ENCODE results near the gene LRIG3.

DNA sequence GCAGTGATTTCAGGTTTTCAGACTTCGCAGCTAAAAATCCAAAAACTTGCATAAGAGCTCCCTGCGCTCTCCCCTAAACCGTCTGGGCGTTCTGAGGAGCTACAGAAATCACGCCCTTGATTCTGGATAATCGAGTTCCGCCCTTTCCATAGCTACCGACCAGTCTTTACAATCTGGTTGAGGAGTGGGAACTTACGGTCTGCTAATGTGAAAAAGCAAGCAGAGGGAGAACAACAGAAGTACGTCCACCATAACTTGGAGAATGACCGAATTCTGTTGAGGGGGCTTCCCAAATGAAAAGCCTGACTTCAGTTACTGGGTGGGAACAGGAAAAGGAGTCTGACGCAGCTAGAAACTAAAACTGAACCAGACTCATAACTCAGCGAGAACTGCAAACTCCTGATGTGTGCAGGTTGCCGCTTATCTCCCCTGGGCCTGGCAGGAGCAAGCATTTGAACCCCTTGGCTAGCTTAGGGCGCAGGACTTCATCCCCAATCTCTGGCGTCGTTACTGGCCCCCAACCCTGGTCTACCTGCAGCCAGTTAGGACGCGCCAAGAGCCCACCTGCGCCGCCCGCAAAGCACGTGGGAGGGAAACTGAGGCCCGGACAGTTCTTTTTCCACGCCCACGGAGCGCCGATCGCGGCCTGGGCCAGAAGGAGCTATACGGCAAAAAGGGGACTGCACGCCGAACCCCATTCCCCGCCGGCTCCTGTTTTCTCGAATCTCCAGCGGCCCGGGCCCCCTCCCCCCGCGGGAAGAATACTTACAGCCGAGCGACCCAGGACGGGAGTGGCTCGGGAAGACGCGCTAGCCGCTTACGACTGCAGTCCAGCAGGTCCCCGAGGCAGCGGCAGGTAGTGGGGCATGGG, 838 bp downstream of the LRIG3 start:
- TF ChIP-seq, protein P1, sequence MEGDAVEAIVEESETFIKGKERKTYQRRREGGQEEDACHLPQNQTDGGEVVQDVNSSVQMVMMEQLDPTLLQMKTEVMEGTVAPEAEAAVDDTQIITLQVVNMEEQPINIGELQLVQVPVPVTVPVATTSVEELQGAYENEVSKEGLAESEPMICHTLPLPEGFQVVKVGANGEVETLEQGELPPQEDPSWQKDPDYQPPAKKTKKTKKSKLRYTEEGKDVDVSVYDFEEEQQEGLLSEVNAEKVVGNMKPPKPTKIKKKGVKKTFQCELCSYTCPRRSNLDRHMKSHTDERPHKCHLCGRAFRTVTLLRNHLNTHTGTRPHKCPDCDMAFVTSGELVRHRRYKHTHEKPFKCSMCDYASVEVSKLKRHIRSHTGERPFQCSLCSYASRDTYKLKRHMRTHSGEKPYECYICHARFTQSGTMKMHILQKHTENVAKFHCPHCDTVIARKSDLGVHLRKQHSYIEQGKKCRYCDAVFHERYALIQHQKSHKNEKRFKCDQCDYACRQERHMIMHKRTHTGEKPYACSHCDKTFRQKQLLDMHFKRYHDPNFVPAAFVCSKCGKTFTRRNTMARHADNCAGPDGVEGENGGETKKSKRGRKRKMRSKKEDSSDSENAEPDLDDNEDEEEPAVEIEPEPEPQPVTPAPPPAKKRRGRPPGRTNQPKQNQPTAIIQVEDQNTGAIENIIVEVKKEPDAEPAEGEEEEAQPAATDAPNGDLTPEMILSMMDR (IDR thresholded peaks at IDR 0.05), result no peak
- TF ChIP-seq, protein P2, sequence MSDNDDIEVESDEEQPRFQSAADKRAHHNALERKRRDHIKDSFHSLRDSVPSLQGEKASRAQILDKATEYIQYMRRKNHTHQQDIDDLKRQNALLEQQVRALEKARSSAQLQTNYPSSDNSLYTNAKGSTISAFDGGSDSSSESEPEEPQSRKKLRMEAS (IDR thresholded peaks at IDR 0.05; ENCODE audit: low read depth), result no peak
- TF ChIP-seq POLR2AphosphoS5 (IDR thresholded peaks at IDR 0.05; ENCODE audit: low read depth, low read length) (no peak), SMC3 (IDR thresholded peaks at IDR 0.05; ENCODE audit: low read depth, low read length) (no peak), EZH2phosphoT487 (IDR thresholded peaks at IDR 0.05; ENCODE audit: borderline replicate concordance, low read depth) (no peak), RXRA (IDR thresholded peaks at IDR 0.05; ENCODE audit: borderline replicate concordance, low read depth) (no peak), MXI1 (IDR thresholded peaks at IDR 0.05; ENCODE audit: low read depth, low read length) (no peak), FOXJ3 (CRISPR knock-in tag; IDR thresholded peaks at IDR 0.05) (no peak)
- TF ChIP-seq, protein P3, sequence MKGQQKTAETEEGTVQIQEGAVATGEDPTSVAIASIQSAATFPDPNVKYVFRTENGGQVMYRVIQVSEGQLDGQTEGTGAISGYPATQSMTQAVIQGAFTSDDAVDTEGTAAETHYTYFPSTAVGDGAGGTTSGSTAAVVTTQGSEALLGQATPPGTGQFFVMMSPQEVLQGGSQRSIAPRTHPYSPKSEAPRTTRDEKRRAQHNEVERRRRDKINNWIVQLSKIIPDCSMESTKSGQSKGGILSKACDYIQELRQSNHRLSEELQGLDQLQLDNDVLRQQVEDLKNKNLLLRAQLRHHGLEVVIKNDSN (IDR thresholded peaks at IDR 0.05; ENCODE audit: borderline replicate concordance, low read depth), result no peak
- TF ChIP-seq, protein P4, sequence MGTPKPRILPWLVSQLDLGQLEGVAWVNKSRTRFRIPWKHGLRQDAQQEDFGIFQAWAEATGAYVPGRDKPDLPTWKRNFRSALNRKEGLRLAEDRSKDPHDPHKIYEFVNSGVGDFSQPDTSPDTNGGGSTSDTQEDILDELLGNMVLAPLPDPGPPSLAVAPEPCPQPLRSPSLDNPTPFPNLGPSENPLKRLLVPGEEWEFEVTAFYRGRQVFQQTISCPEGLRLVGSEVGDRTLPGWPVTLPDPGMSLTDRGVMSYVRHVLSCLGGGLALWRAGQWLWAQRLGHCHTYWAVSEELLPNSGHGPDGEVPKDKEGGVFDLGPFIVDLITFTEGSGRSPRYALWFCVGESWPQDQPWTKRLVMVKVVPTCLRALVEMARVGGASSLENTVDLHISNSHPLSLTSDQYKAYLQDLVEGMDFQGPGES (IDR thresholded peaks at IDR 0.05; ENCODE audit: low read depth, low read length), result no peak

Measured in SK-N-SH (cell line).